Thoracic aorta (tissue), 2 donors: ENCODE measurements around the gene LRRC28. TPM values are rescaled to one million over a fixed set of nuclear protein-coding genes. Genes with fewer than 3 reads are reported as not detected.

Experiments
- ATAC-seq: fragments of 150-250 bp; one replicate; pipeline ENCODE4 v1.8.0; 2017; ENCODE audit warnings: low read depth; ENCODE audit not compliant: insufficient number of reproducible peaks, low FRiP score
- DNase-seq: peaks from one replicate; pipeline ENCODE4 v3.0.0-alpha.2; 2020; ENCODE audit warnings: low spot score
- H3K27ac ChIP-seq, 2 donors: fragments of 200-600 bp; sonication (generic); 1 replicate in 1 of 2; 2 replicates in 1 of 2; pipeline ENCODE4 v1.5.1; 2016; ENCODE audit warnings: mild to moderate bottlenecking in 2 of 2, moderate library complexity in 2 of 2
- H3K27me3 ChIP-seq: fragments of 200-600 bp; sonication (generic); replicated peaks from 2 replicates; pipeline ENCODE4 v1.6.0; 2016; ENCODE audit warnings: mild to moderate bottlenecking; ENCODE audit not compliant: insufficient read depth
- H3K36me3 ChIP-seq: fragments of 200-600 bp; sonication (generic); one replicate; pipeline ENCODE4 v1.5.1; 2016
- H3K4me1 ChIP-seq, 2 donors: fragments of 200-600 bp; sonication (generic); 1 replicate in 1 of 2; 2 replicates in 1 of 2; pipeline versions ENCODE4 v1.5.1 to v1.6.0; 2016; ENCODE audit warnings: low read depth in 2 of 2, mild to moderate bottlenecking in 1 of 2; ENCODE audit not compliant: control insufficient read depth in 1 of 2
- H3K4me3 ChIP-seq: fragments of 200-600 bp; sonication (generic); 2 replicates; pipeline ENCODE4 v1.5.1; 2016; ENCODE audit warnings: mild to moderate bottlenecking
- H3K9me3 ChIP-seq: fragments of 200-600 bp; sonication (generic); 2 replicates; pipeline ENCODE4 v1.5.1; 2016
- CTCF ChIP-seq: fragments of 200-600 bp; sonication (generic); IDR thresholded peaks from one replicate; pipeline ENCODE4 v1.5.1; 2019; ENCODE audit warnings: antibody characterized with exemption
- total RNA-seq, 2 donors: library from RNA; depleted of rRNA; stranded (reverse); fragments of >200 nt; gene quantifications; one replicate each; pipeline versions ENCODE4 v1.1.0 to v1.2.3, GENCODE V29; 2016

The LRRC28 gene
- total RNA-seq, 2 donors from 2014 or later = 30.1 to 35.3 TPM

GRCh38 chr15:99322643-99323405 is 71.5 kb downstream of the LRRC28 start:
- Histone ChIP-seq H3K9me3 (no peaks in the 10 kb centered on the region), H3K27ac (peak overlapping the region; percentile 44 to 93), H3K4me3 (no peak overlapping the region), H3K27me3 (no peaks in the 10 kb centered on the region), H3K4me1 (peaks cover 19 to 25% of the 10 kb centered on the region in 2 donors), H3K36me3 (no peaks in the 10 kb centered on the region)
- DNase-seq (no peak), ATAC-seq (no peak)
- no peak for TF ChIP-seq CTCF

GRCh38 chr15:99324082-99324620 is 72.9 kb downstream of the LRRC28 start:
- H3K9me3 ChIP-seq = no peaks in the 10 kb centered on the region
- H3K27ac ChIP-seq = peak overlapping the region; percentile 44 to 93
- peak overlapping the region; percentile 39 for H3K4me3 ChIP-seq
- H3K27me3 ChIP-seq = no peaks in the 10 kb centered on the region
- DNase-seq (no peak), ATAC-seq (peak; percentile 98)
- H3K4me1 ChIP-seq = peaks cover 19 to 25% of the 10 kb centered on the region in 2 donors
- TF ChIP-seq CTCF = no peak
- H3K36me3 ChIP-seq = no peaks in the 10 kb centered on the region

GRCh38 chr15:99324700-99325099 is 73.4 kb downstream of the LRRC28 start:
- TF ChIP-seq CTCF = no peak
- peaks cover 19 to 25% of the 10 kb centered on the region in 2 donors for H3K4me1 ChIP-seq
- DNase-seq (no peak), ATAC-seq (no peak)
- H3K27ac ChIP-seq = peak overlapping the region; percentile 44 to 93
- H3K36me3 ChIP-seq = no peaks in the 10 kb centered on the region
- no peaks in the 10 kb centered on the region for H3K9me3 ChIP-seq
- peak overlapping the region; percentile 39 for H3K4me3 ChIP-seq
- no peaks in the 10 kb centered on the region for H3K27me3 ChIP-seq

GRCh38 chr15:99326235-99326634 is 75.0 kb downstream of the LRRC28 start:
- Histone ChIP-seq H3K27me3 (no peaks in the 10 kb centered on the region), H3K27ac (no peak overlapping the region), H3K9me3 (no peaks in the 10 kb centered on the region), H3K4me1 (peaks cover 14 to 23% of the 10 kb centered on the region in 2 donors), H3K4me3 (no peak overlapping the region), H3K36me3 (no peaks in the 10 kb centered on the region)
- ATAC-seq (no peak), DNase-seq (no peak)
- no peak for TF ChIP-seq CTCF

GRCh38 chr15:99328106-99329072 is 77.1 kb downstream of the LRRC28 start:
- Histone ChIP-seq H3K9me3 (no peaks in the 10 kb centered on the region), H3K27ac (no peak overlapping the region), H3K4me3 (no peak overlapping the region), H3K27me3 (no peaks in the 10 kb centered on the region), H3K36me3 (no peaks in the 10 kb centered on the region), H3K4me1 (peaks cover 12 to 18% of the 10 kb centered on the region in 2 donors)
- ATAC-seq (no peak), DNase-seq (no peak)
- TF ChIP-seq CTCF = no peak
